Measurements from ENCODE around the gene WDR72. TPM values are rescaled to one million over a fixed set of nuclear protein-coding genes. Genes with fewer than 3 reads are reported as not detected.
"Not testable (repeated sequence)": the region's sequence is repeated elsewhere in the genome, so short reads cannot be mapped to it uniquely, and the experiment has no call there.

WDR72 gene
- total RNA-seq = not detected

- DNase-seq = no peak
- no peak within 1 kb of the TSS for H3K27ac Mint-ChIP-seq
- peaks cover 18% of the 10 kb centered on the region for H3K27me3 Mint-ChIP-seq
- ChIA-PET POLR2A (no interaction called here), CTCF (no interaction called here)
- H3K9me3 Mint-ChIP-seq = no peaks in the 10 kb centered on the region
- H3K4me1 Mint-ChIP-seq = peaks cover 2% of the 10 kb centered on the region
- no peaks in the 10 kb centered on the region for H3K36me3 Mint-ChIP-seq (ENCODE audit: low read depth)
- H3K4me3 Mint-ChIP-seq = no peak within 1 kb of the TSS
These were observed at the start of gene WDR72 for GRCh38 chr15:53759411-53759931. TSS of gene WDR72 (minus strand) at chr15:53759663. CDS start at chr15:53733149, 26,514 bp downstream.

GRCh38 chr15:53808058-53808706, 48.7 kb upstream of the WDR72 start:
- no peak overlapping the region for H3K4me3 Mint-ChIP-seq
- no peaks in the 10 kb centered on the region for H3K36me3 Mint-ChIP-seq (ENCODE audit: low read depth)
- no peaks in the 10 kb centered on the region for H3K27me3 Mint-ChIP-seq
- no peak for DNase-seq
- peaks cover 3% of the 10 kb centered on the region for H3K4me1 Mint-ChIP-seq
- H3K27ac Mint-ChIP-seq = no peak overlapping the region
- ChIA-PET POLR2A (no interaction called here), CTCF (no interaction called here)
- H3K9me3 Mint-ChIP-seq = no peaks in the 10 kb centered on the region

- CTCF ChIA-PET = no interaction called here
- POLR2A ChIA-PET = no interaction called here
- H3K36me3 Mint-ChIP-seq (ENCODE audit: low read depth) = no peaks in the 10 kb centered on the region
- H3K4me1 Mint-ChIP-seq = peaks cover 3% of the 10 kb centered on the region
- no peak for DNase-seq
- H3K27me3 Mint-ChIP-seq = no peaks in the 10 kb centered on the region
- H3K4me3 Mint-ChIP-seq = no peak overlapping the region
- no peak overlapping the region for H3K27ac Mint-ChIP-seq
- H3K9me3 Mint-ChIP-seq = no peaks in the 10 kb centered on the region
These were observed 48.0 kb upstream of the WDR72 start for GRCh38 chr15:53807501-53807900.

GRCh38 chr15:53802672-53803071, 43.2 kb upstream of the WDR72 start:
- DNase-seq = no peak
- no peaks in the 10 kb centered on the region for H3K9me3 Mint-ChIP-seq
- peaks cover 2% of the 10 kb centered on the region for H3K27me3 Mint-ChIP-seq
- ChIA-PET POLR2A (no interaction called here), CTCF (no interaction called here)
- no peak overlapping the region for H3K4me3 Mint-ChIP-seq
- no peaks in the 10 kb centered on the region for H3K4me1 Mint-ChIP-seq
- H3K27ac Mint-ChIP-seq = no peak overlapping the region
- no peaks in the 10 kb centered on the region for H3K36me3 Mint-ChIP-seq (ENCODE audit: low read depth)

GRCh38 chr15:53791581-53791980, 32.1 kb upstream of the WDR72 start:
- POLR2A ChIA-PET = no interaction called here
- Mint-ChIP-seq H3K36me3 (ENCODE audit: low read depth) (no peaks in the 10 kb centered on the region), H3K27ac (no peak overlapping the region), H3K4me3 (no peak overlapping the region), H3K27me3 (no peaks in the 10 kb centered on the region), H3K9me3 (no peaks in the 10 kb centered on the region), H3K4me1 (no peaks in the 10 kb centered on the region)
- CTCF ChIA-PET = no interaction called here
- no peak for DNase-seq

GRCh38 chr15:53789654-53790375, 30.4 kb upstream of the WDR72 start:
- CTCF ChIA-PET = no interaction called here
- H3K27ac Mint-ChIP-seq = no peak overlapping the region
- no peak for DNase-seq
- H3K36me3 Mint-ChIP-seq (ENCODE audit: low read depth) = no peaks in the 10 kb centered on the region
- no peaks in the 10 kb centered on the region for H3K9me3 Mint-ChIP-seq
- no peak overlapping the region for H3K4me3 Mint-ChIP-seq
- no peaks in the 10 kb centered on the region for H3K4me1 Mint-ChIP-seq
- H3K27me3 Mint-ChIP-seq = no peaks in the 10 kb centered on the region
- POLR2A ChIA-PET = no interaction called here

- CTCF ChIA-PET = no interaction called here
- no peaks in the 10 kb centered on the region for H3K4me1 Mint-ChIP-seq
- no peak overlapping the region for H3K4me3 Mint-ChIP-seq
- no peak for DNase-seq
- no peaks in the 10 kb centered on the region for H3K36me3 Mint-ChIP-seq (ENCODE audit: low read depth)
- POLR2A ChIA-PET = no interaction called here
- H3K9me3 Mint-ChIP-seq = peaks cover 7% of the 10 kb centered on the region
- no peak overlapping the region for H3K27ac Mint-ChIP-seq
- no peaks in the 10 kb centered on the region for H3K27me3 Mint-ChIP-seq
These were observed 26.9 kb upstream of the WDR72 start for GRCh38 chr15:53786401-53786800.

GRCh38 chr15:53785241-53785640, 25.8 kb upstream of the WDR72 start:
- H3K27ac Mint-ChIP-seq; H3K36me3 Mint-ChIP-seq (ENCODE audit: low read depth); DNase-seq; CTCF ChIA-PET; H3K4me3 Mint-ChIP-seq; H3K9me3 Mint-ChIP-seq; POLR2A ChIA-PET; H3K27me3 Mint-ChIP-seq; H3K4me1 Mint-ChIP-seq: not testable (repeated sequence)

- POLR2A ChIA-PET = no interaction called here
- H3K9me3 Mint-ChIP-seq = no peaks in the 10 kb centered on the region
- H3K36me3 Mint-ChIP-seq (ENCODE audit: low read depth) = no peaks in the 10 kb centered on the region
- DNase-seq = no peak
- CTCF ChIA-PET = no interaction called here
- H3K4me1 Mint-ChIP-seq = peaks cover 2% of the 10 kb centered on the region
- no peak overlapping the region for H3K4me3 Mint-ChIP-seq
- H3K27ac Mint-ChIP-seq = no peak overlapping the region
- peaks cover 17% of the 10 kb centered on the region for H3K27me3 Mint-ChIP-seq
These were observed 3.5 kb upstream of the WDR72 start for GRCh38 chr15:53762916-53763315.

GRCh38 chr15:53758412-53758811, 1.1 kb downstream of the WDR72 start:
- H3K36me3 Mint-ChIP-seq (ENCODE audit: low read depth) = no peaks in the 10 kb centered on the region
- POLR2A ChIA-PET = no interaction called here
- no peak overlapping the region for H3K27ac Mint-ChIP-seq
- DNase-seq = no peak
- CTCF ChIA-PET = no interaction called here
- peaks cover 2% of the 10 kb centered on the region for H3K4me1 Mint-ChIP-seq
- no peak overlapping the region for H3K4me3 Mint-ChIP-seq
- peaks cover 18% of the 10 kb centered on the region for H3K27me3 Mint-ChIP-seq
- no peaks in the 10 kb centered on the region for H3K9me3 Mint-ChIP-seq

GRCh38 chr15:53757906-53758305, 1.6 kb downstream of the WDR72 start:
- Mint-ChIP-seq H3K36me3 (ENCODE audit: low read depth) (no peaks in the 10 kb centered on the region), H3K27ac (no peak overlapping the region), H3K4me1 (peaks cover 2% of the 10 kb centered on the region), H3K4me3 (no peak overlapping the region), H3K9me3 (no peaks in the 10 kb centered on the region), H3K27me3 (peaks cover 18% of the 10 kb centered on the region)
- POLR2A ChIA-PET = no interaction called here
- CTCF ChIA-PET = no interaction called here
- no peak for DNase-seq

- H3K27me3 Mint-ChIP-seq = peaks cover 9% of the 10 kb centered on the region
- H3K4me3 Mint-ChIP-seq = no peak overlapping the region
- POLR2A ChIA-PET = no interaction called here
- DNase-seq = no peak
- H3K4me1 Mint-ChIP-seq = peaks cover 2% of the 10 kb centered on the region
- no peaks in the 10 kb centered on the region for H3K36me3 Mint-ChIP-seq (ENCODE audit: low read depth)
- H3K9me3 Mint-ChIP-seq = no peaks in the 10 kb centered on the region
- H3K27ac Mint-ChIP-seq = no peak overlapping the region
- CTCF ChIA-PET = no interaction called here
These were observed 5.7 kb downstream of the WDR72 start for GRCh38 chr15:53753813-53754212.

GRCh38 chr15:53752406-53752805, 7.1 kb downstream of the WDR72 start:
- ChIA-PET CTCF (no interaction called here), POLR2A (no interaction called here)
- Mint-ChIP-seq H3K4me3 (no peak overlapping the region), H3K27me3 (no peaks in the 10 kb centered on the region), H3K4me1 (no peaks in the 10 kb centered on the region), H3K9me3 (no peaks in the 10 kb centered on the region), H3K36me3 (ENCODE audit: low read depth) (no peaks in the 10 kb centered on the region), H3K27ac (no peak overlapping the region)
- DNase-seq = no peak

- ChIA-PET POLR2A (no interaction called here), CTCF (no interaction called here)
- H3K4me1 Mint-ChIP-seq = no peaks in the 10 kb centered on the region
These were observed 11.9 kb downstream of the WDR72 start for GRCh38 chr15:53747501-53748068.

More at GRCh38 chr15:53747501-53748068, 11.9 kb downstream of the WDR72 start:
- Mint-ChIP-seq H3K27me3 (no peaks in the 10 kb centered on the region), H3K36me3 (ENCODE audit: low read depth) (no peaks in the 10 kb centered on the region), H3K27ac (no peak overlapping the region), H3K9me3 (no peaks in the 10 kb centered on the region), H3K4me3 (no peak overlapping the region)
- DNase-seq = no peak

Measured in activated CD4-positive, alpha-beta T cell treated with anti-CD3 and anti-CD28 coated beads, Interleukin-2, amount 10 ng/mL, durations not matched to agents 7 days and 5 days (primary cell).